B cell (primary cell): ENCODE results near the gene PLK1.

ENCODE experiments used
- EZH2 ChIP-seq: IDR thresholded peaks from 2 replicates; pipeline ENCODE4 v1.6.1; 2012; ENCODE audit warnings: borderline replicate concordance, low read depth, mild to moderate bottlenecking, moderate library complexity, low read length; ENCODE audit not compliant: insufficient read depth, poor library complexity, severe bottlenecking
- TF ChIP-seq, protein P1 (sequence below): fragments of 200-600 bp; IDR thresholded peaks from one replicate; pipeline ENCODE4 v1.8.0; 2022; ENCODE audit warnings: antibody characterized with exemption, mild to moderate bottlenecking

DNA sequence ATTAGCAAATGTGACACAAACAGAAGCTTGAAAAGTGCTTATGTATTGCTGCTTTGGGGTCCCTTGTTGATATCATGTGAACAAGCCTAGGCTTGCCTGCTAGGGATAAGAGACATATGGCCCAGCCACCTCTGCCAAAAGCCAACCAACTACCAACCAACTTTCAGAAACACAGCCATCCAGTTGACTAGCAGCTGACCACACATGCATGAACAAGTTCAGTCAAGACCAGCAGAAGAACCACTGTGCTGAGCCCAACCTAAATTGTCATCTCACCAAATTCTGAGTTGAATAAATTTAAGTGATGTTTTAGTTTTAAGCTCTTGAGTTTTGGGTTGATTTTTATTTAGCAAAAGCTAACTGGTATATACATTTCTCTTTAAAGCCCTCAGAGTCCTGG lies 30.8 kb downstream of the PLK1 start:
- TF ChIP-seq, protein P1, sequence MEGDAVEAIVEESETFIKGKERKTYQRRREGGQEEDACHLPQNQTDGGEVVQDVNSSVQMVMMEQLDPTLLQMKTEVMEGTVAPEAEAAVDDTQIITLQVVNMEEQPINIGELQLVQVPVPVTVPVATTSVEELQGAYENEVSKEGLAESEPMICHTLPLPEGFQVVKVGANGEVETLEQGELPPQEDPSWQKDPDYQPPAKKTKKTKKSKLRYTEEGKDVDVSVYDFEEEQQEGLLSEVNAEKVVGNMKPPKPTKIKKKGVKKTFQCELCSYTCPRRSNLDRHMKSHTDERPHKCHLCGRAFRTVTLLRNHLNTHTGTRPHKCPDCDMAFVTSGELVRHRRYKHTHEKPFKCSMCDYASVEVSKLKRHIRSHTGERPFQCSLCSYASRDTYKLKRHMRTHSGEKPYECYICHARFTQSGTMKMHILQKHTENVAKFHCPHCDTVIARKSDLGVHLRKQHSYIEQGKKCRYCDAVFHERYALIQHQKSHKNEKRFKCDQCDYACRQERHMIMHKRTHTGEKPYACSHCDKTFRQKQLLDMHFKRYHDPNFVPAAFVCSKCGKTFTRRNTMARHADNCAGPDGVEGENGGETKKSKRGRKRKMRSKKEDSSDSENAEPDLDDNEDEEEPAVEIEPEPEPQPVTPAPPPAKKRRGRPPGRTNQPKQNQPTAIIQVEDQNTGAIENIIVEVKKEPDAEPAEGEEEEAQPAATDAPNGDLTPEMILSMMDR = no peak
- TF ChIP-seq EZH2 = no peak
